DMS153 treated with DMSO at 0.1 percent for 48 hours (cell line): ENCODE measurements around the gene SMIM23.

ENCODE experiments used
- DNase-seq: peaks from one replicate; lab custom pipeline; 2025; ENCODE audit not compliant: unreplicated experiment; lab: John Stamatoyannopoulos, UW

Gene SMIM23

DNA sequence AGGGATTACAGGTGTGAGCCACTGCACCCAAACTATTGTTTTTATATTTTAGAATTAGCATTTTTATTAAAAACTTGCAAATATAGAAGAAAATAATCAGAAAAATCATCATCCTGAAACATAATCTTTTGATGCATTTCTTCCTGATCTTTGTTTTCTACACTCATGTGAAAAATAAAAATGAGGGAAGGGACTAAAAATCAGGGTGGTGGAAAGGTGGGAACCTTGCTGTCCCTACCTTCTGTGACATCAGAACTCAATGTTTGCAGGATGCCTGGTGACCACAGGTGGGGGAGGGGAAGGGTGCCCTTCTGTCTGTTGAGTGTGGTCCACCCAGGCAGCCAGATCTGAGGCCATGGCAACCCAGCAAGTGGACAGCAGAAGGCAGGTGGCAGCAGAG is at the start of gene SMIM23:
Gene SMIM23, plus strand, starts transcription at position 301 of the 400 bp plus-strand sequence. Its CDS starts 55 bp downstream, at position 356.
- DNase-seq, result no peak

DNA sequence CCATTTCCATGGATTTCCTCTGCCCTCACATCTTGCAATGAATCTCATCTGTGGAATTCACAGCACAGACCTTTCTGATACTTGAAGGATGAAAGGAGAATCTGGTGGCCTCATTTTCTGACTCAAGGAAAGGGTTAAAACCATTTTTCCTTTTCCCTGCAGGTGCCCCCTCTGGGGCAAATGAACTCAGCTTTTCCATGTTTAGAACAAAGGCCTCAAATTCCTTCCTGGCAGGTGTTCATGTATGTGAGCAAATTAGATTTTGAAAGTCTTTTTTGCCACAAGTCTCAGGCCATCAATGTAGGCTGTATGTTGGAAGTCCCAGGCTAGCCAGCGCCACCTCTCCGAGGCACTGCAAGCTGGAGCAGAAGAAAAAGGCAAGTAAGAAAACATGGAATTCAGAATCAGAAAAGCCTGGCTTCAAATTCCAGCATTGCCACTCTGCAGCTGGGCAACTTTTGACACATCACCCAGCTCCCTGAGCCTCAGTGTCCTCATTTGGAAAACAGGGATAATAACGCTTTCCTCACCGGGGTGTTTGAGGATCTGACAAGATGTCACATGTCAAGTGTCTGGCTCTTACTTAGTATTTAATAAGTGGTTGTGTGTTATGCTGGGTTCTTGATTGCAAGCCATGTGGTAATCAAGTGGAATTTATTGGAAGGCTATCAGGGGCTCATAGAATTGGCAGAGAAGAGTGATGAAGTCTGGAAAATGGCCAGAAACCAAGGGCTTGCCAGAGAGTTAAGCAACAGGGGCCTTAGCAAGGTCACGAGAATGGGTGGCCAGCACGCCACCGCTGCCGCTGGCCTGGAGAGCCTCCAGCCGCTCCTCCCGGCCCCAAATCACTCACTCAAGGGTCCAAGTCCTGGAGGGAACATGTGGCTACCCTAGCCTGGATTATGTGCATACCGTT is 48.4 kb upstream of the SMIM23 start:
- no peak for DNase-seq

GRCh38 chr5:171738501-171738900 is 47.1 kb upstream of the SMIM23 start:
- no peak for DNase-seq

DNA sequence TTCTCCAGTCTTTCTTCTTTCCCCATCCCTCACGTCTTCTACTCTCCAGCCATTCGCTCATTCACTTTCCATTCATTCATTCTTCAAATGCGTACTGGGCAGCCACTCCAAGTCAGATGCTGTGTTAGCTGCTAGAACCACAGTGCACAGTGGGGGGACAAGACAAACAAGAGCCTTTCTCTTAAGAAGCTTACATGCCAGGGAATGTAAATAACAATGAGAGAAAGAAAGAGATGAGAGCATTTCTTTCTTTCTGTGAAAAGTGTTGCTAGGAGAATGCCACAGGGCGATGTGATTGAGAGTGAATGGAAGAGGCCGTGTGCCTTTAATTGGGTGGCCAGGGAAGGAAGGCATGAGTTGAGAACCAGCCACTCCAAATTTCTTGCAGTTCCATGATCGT is 46.3 kb upstream of the SMIM23 start:
- DNase-seq, result no peak

DNA sequence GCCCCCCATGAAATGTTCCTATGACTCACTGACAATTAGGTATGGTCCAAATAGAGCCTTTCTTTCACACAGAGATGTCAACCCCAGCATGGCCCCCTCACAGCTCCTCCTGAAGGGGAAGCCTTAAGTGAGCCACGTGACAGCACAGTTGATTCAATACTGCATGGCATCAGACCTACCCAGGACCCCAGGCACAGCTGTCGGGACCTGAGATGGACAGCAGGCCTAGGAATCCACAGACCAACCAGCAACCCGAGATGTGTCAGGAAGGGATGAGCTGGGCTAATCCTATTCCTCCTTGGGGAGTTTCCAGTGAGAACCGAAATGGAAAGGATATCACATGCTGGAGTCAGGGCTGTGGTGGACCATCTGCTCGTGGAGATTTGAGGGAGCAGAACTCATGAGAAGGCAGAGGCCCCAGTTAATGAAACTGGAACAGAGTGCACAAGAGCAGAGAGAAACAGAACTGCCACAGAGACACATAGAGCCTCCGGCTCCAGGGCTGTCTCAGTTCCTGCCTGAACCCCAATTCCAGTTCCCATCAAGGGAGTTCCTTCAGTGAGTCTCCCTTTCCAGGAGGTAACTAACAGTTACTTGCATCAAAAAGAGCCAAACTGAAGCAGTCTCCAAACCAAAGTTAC is 42.1 kb upstream of the SMIM23 start:
- no peak for DNase-seq

DNA sequence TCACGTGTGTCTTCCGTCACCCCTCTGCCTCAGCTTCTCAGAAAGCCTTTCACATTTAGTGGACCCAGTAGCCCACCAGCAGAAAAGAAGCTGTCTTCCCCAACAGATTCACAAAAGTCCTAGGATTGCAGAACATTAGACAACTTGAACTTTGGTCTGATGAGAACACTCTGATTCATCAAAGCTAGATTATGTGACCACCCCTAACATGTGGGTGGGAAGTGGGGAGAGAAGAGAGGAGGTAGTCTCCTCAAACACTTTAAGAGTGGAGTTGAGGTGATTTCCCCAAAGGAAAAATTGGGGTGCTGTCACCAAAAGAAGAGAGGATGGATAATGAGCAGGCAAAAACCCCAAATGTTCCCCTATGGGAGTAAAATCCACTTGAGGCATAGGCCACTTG is 41.4 kb upstream of the SMIM23 start:
- no peak for DNase-seq

GRCh38 chr5:171744882-171745281 is 40.7 kb upstream of the SMIM23 start:
- no peak for DNase-seq

- no peak for DNase-seq
Measured at GRCh38 chr5:171745602-171746001, 40.0 kb upstream of the SMIM23 start.

DNA sequence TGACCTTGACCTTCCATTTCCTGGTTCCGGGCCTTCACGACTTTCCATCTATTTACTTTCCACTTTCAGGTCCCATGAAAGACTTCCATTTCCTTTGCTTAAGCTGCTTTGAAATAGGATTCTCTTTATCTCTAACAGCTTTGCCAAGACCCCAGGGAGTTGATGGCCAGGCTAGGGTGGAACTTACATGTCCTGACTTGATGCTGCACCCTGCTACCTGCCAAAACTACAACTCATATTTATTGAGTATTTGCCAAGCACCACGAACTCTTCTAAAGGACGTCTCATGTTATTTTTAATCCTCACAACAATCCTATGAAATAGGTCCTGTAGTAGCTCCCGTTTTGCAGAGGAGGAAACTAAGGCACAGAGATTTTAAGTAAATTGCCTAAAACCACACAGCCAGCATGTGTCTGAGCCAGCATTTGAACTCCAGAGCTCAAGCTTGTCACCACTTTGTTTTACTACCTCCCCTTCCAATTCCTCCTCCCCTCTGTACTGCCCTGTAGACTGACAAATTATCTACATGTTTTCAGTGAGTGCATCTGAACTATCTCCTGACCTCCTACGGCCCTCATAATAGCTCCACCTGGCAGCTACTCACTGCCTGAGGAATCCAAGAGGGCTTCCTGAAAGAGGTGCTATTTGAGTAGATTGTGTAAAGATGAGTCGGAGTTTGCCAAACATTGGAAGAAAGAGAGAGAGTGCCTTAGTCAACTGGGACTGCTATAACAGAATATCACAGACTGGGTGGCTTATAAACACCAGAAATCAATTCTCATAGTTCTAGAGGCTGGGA is 38.4 kb upstream of the SMIM23 start:
- DNase-seq, result no peak

- DNase-seq, result no peak
Measured at GRCh38 chr5:171748720-171749119, 36.9 kb upstream of the SMIM23 start.

- no peak for DNase-seq
Measured at GRCh38 chr5:171749365-171749764, 36.3 kb upstream of the SMIM23 start.

DNA sequence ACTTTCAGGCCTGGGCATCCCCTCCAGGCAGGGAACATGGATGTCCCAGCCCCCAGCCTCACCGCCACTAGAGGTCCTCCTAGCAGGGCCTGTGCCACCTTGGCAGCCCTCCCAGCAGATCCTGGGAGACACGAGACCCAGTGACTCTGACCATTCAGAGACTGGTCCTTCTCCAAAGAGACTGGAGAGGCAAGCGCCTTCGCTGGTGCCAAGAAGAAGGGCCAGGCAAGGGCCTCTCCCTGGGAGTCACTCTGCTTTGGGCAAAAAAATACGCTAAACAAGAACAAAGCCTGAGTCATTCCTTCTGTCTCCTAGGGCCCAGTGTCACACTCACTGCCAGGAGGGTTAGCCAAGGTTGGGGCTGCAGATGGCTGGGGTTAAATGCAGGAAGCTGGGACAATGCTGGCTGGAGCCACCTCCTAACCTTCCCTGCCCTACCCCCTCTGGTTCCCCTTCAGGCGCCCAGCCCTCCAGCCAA is 35.3 kb upstream of the SMIM23 start:
- DNase-seq, result no peak

DNA sequence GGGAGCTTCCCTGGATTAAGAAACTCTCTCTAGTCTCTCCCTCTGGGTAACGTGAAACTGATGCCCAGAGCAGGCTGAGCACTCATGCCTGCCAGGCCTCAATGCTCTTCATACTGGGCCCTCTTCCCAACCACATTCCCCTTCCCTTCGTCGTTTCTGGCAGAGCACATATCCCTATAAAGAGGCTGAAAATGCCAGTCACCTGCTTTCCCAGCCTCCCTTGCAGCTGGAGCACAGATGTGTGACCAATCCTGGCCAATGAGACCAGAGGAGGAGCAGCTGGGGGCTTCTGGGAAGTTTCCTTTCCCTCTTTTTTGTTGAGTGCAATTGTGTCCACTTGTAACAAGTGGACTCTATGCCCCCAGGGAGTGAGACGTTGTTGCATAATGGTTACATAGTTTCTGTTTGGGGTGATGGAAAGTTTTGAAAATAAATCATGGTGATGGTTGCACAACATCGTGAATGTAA is 30.2 kb upstream of the SMIM23 start:
- no peak for DNase-seq

- no peak for DNase-seq
Measured at GRCh38 chr5:171757853-171758535, 27.6 kb upstream of the SMIM23 start.

GRCh38 chr5:171759777-171760176 is 25.8 kb upstream of the SMIM23 start:
- no peak for DNase-seq

GRCh38 chr5:171762021-171762608 is 23.5 kb upstream of the SMIM23 start:
- DNase-seq, result no peak

DNA sequence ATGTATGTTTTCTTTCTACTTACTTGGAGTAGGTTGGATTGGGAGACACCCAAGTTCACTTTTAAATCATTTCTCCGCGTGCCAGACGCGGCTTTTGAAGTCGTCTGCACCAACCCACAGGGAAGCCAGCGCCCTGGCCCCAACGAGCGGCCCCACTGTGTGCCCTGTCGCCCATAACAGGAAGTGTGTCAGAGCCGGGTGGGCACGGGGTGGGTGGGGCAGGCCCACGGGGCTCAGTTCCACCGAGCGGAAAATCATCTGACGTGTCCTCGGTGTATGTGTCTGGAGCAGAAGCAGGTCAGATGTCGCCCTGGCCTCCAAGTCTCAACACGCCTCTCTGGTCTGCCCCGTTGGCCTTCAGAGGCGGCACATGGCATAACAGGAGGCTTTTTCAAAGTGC is 22.7 kb upstream of the SMIM23 start:
- no peak for DNase-seq

- no peak for DNase-seq
Measured at GRCh38 chr5:171764265-171764664, 21.4 kb upstream of the SMIM23 start.

GRCh38 chr5:171766875-171767274 is 18.7 kb upstream of the SMIM23 start:
- no peak for DNase-seq

GRCh38 chr5:171770153-171770552 is 15.5 kb upstream of the SMIM23 start:
- no peak for DNase-seq
